Kidney capillary endothelial cell (primary cell): ENCODE results near the gene ARMC7.
"Not testable (repeated sequence)": the region's sequence is repeated elsewhere in the genome, so short reads cannot be mapped to it uniquely, and the experiment has no call there.

Experiments used
- DNase-seq: peaks from one replicate; pipeline ENCODE4 v3.0.0-alpha.2; 2018; ENCODE audit warnings: low spot score

ARMC7 gene

DNA sequence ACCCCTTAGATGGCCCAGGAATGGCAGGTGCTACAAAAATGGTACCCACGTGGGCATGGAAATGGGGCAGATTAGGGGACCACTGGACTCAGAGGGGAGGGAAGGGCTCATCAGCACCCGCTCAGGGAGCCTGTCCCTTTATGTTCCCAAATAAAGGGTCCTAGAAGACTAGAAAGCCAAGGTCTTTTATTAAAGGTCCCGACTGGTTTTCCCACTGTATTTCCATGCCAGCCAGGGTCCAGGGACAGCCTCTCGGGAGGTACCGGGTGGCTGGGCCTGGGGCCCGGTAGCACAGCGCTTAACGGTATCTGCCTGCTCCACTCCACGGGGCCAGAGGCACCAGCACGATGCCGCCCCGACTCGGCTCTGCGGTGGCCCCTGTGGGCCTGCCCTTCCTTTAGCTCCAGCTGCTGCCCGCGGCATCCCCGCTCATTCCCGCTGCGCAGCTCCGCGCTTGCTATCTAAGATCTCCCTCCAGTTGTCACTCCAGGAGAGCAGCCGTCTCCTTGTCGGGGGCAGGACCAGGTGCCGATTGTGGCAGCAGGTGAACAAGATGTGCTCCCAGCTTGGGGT lies 20.4 kb downstream of the ARMC7 start:
- no peak for DNase-seq

DNA sequence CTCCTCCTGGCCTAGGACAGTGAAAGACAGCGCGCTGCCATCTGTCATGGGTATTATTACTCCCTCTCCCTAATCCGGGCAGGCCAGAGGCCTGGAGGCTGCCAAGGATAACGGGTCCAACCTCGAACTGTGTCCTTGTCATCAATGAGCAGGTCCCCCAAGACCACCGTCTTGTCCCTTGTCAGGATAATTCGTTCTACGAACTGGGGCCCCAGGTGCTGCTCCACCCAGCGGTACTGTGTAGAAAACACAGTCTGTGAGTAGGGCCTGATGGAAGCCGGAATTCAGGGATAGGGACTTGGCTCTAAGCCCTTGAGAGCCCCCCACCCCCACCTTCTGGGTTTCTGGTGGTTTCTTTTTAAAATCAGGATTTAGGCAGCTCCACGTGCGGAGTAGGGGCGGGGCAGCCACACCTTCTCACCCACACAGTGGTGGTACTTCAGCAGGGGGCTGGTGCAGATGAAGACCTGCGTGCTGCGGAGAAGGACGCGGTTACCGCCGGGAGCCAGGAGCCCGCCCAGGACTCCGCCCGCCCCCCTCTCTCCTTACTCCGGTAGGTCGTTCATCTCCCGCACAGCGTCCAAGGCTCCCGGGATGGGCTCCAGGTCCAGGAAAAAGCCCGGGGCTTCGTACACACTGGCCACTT lies 21.0 kb downstream of the ARMC7 start:
- peak; percentile 57 for DNase-seq

DNA sequence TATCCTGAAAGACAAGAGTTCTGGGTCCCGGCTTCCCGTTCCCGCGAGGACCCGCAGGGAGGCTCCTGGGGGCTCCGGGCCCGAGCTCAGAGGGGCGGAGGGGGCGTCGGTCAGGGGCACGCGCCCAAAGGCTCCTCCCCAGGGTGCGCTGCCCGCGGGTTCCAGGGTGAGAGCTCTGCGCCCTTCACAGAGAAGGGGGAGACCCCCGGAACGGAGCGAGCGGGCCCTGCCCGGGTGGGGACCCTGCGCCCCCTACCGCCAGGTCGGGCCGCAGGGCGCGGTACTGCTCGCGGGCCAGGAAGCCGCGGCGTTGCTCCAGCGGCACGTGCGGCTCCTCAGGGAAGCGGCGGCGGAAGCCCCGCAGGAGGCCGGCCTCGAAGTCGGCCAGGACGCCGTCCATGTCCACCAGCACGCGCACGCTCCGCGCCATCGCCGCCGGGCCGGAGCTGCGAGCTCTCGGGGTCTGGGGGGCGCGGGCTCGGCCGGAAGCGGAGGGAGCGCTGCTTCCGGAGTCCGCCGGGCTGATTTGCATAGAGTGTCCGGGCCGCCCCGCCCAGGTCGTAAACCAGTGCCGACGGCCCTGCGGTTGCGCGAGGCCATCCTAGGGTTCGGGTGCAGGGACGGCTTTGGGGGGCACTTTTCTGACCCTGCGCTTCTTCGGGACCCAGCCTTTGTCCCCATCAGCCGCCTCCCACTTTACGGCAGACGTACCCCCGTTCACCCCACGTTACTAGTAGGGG lies 21.7 kb downstream of the ARMC7 start, which contains the start of gene NT5C:
NT5C (minus strand) TSS at position 465 of the 740 bp plus-strand sequence; CDS start at position 430, 35 bp downstream.
- DNase-seq, result peak; percentile 57

DNA sequence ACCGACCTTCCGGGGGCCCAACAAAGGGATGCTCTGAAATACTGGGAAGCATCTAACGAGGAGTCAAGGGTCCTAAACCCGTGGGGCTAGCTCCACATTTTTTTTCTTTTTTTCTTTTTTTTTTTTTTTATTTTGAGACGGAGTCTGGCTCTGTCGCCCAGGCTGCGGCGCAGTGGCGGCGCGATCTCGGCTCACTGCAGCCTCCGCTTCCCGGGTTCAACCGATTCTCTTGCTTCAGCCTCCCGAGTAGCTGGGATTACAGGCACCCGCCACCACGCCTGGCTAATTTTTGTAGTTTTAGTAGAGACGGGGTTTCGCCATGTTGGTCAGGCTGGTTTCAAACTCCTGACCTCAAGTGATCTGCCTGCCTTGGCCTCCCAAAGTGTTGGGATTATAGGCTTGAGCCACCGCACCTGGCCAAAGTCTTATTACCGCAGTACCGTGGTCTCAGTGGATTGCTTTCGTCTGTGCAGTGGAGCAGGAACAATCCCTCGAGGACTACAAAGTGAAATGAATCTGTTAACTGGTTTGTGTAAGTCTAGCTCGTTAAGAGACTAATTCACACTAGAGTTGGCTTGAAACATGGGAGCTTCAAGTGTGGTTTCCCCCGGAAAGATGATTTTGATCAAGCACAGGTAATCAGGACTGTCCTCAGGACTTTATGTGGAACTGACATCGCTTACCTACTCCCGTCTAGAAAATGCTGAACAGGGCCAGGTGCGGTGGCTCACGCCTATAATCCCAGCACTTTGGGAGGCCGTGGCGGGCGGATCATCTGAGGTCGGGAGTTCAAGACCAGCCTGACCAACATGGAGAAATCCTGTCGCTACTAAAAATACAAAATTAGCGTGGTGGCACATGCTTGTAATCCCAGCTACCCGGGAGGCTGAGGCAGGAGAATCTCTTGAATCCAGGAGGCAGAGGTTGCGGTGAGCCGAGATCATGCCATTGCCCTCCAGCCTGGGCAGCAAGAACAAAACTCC lies 22.5 kb downstream of the ARMC7 start:
- DNase-seq, result not testable (repeated sequence)

DNA sequence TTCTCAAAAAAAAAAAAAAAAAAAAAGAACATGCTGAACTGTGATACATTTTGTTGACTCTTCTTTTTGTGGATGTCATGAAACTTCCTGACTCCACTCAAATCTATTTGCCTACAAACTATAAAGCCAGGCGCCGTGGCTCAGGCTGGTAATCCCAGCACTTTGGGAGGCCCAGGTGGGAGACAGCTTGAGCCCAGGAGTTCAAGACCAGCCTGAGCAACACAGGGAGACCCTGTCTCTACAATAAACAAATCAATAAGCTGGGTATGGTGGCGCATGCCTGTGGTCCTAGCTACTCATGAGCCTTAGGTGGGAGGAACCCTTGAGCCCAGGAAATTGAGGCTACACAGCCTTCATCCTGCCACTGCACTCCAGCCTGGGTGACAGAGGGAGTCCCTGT lies 23.2 kb downstream of the ARMC7 start:
- no peak for DNase-seq

- DNase-seq, result not testable (repeated sequence)
These were observed 24.0 kb downstream of the ARMC7 start for GRCh38 chr17:75133607-75134347.

- DNase-seq, result no peak
These were observed 25.7 kb downstream of the ARMC7 start for GRCh38 chr17:75135452-75135851.

GRCh38 chr17:75135946-75136345 lies 26.2 kb downstream of the ARMC7 start:
- no peak for DNase-seq

GRCh38 chr17:75137762-75138161 lies 28.0 kb downstream of the ARMC7 start:
- not testable (repeated sequence) for DNase-seq

DNA sequence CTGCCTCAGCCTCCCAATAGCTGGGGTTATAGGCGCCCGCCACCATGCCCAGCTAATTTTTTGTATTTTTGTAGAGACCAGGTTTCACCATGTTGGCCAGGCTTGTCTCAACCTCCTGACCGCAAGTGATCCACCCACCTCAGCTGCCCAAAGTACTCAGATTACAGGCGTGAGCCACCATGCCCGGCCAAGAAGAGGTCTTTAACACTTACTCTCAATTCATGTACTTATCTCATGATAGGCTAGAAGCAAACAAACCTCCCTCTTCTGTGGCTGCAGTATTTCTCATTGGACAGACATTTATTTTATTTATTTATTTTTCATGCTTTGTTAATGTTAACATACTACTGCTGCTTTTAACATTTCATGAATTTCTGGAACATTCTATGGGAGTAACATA lies 28.8 kb downstream of the ARMC7 start:
- no peak for DNase-seq

- no peak for DNase-seq
These were observed 32.6 kb downstream of the ARMC7 start for GRCh38 chr17:75142236-75142971.

DNA sequence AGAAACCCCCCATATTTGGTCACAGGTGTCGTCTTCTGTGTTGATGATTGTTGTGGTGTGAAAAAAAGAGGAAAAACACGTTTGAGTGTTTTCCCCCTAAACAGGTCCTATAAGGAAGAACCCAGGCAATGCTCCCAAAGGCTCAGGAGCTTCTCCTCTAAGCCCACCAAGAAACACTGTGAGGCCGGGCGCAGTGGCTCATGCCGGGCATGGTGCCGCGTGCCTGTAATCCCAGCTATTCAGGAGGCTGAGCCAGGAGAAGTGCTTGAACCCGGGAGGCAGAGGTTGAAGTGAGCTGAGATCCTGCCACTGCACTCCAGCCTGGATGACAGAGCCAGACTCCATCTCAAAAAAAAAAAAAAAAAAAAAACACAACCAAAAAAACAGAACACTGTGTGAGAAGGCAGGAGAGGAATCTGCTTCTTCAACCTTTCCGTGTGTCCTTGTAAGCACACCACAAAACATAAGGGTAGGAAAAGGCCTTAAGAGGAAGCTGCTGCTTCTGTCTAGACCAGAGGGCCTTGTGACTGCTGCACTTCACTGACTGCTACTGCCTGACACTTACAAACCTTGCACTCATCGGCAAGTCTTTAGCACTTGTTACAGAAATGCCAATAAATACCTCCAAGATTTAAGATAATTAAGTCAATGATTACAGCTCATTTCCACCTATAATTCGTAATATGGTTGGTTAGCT lies 35.2 kb downstream of the ARMC7 start:
- no peak for DNase-seq

GRCh38 chr17:75146592-75146991 lies 36.8 kb downstream of the ARMC7 start:
- no peak for DNase-seq

DNA sequence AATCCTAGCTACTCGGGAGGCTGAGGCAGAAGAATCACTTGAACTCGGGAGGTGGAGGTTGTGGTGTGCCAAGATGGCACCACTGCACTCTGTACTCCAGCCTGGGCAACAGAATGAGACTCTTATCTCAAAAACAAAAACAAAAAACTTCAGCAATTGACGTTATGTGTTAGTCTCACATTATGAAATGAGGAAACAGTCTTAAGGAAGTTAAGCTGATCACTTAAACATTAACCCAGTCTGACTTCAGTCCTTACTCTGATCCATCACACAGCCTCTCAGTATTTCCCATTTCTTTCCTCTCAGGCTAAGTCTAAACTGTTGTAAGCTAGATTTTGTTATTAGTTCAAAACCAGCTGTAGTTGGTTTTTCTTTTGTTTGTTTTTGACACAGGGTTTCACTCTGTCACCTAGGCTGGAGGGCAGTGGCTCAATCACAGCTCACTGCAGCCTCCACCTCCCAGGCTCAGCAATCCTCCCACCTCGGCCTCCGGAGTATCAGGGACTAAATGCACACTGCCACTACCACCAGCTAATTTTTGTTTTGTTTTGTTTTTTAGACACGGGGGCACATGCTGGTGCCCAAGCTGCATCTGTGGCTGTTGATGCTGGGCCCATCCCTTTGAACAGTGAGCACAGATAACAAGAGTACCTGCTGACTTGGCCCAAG lies 38.2 kb downstream of the ARMC7 start:
- DNase-seq, result no peak

DNA sequence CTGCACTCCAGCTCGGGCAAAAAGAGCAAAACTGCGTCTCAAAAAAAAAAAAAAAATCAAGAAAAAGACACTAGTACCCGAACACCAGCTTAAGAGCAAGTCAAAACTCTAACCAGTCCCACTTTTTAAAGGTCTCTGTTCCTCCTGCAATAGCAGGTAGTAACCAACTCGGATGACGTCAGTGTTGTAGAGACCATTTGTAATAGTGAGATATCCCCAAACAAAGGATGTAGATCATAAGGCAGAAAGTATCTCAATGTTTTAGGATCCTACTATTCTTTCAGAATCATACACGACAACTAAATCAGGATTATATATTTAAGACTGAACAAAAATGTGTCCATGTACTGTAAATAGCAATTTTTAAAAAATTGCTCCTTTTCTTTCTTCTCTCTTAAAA lies 42.2 kb downstream of the ARMC7 start:
- DNase-seq, result no peak

- no peak for DNase-seq
These were observed 42.8 kb downstream of the ARMC7 start for GRCh38 chr17:75152523-75152921.

- DNase-seq, result peak; percentile 45
These were observed 43.4 kb downstream of the ARMC7 start for GRCh38 chr17:75152922-75153779.

- DNase-seq, result no peak
These were observed 44.0 kb downstream of the ARMC7 start for GRCh38 chr17:75153780-75154194.
